Mesendoderm (in vitro differentiated cells): ENCODE measurements around the gene PIK3C2B.

Experiments used
- DNase-seq: peaks from one replicate; pipeline ENCODE4 v3.0.0; 2013
- H2AK5ac ChIP-seq: 2 replicates; pipeline ENCODE4 v1.6.1; 2013; ENCODE audit warnings: low read length, inconsistent platforms
- H2BK120ac ChIP-seq: 2 replicates; pipeline ENCODE4 v1.6.1; 2013; ENCODE audit warnings: low read depth, mild to moderate bottlenecking, low read length, moderate library complexity, mixed read lengths
- H2BK15ac ChIP-seq: replicated peaks from 2 replicates; pipeline ENCODE4 v1.6.1; 2013; ENCODE audit warnings: low read depth, mild to moderate bottlenecking, moderate library complexity
- H2BK5ac ChIP-seq: 2 replicates; pipeline ENCODE4 v1.6.1; 2013; ENCODE audit warnings: low read length, inconsistent platforms
- H3K18ac ChIP-seq: 2 replicates; pipeline ENCODE4 v1.6.1; 2013; ENCODE audit warnings: mild to moderate bottlenecking, low read length, mixed read lengths
- H3K23ac ChIP-seq: one replicate; pipeline ENCODE4 v1.6.1; 2013; ENCODE audit warnings: low read length
- H3K27ac ChIP-seq: 2 replicates; pipeline ENCODE4 v1.5.1; 2013; ENCODE audit warnings: low read depth, mild to moderate bottlenecking, inconsistent platforms, low read length, moderate library complexity
- H3K27me3 ChIP-seq: 2 replicates; pipeline ENCODE4 v1.6.1; 2013; ENCODE audit warnings: low read length, control low read depth, mild to moderate bottlenecking, inconsistent platforms; ENCODE audit not compliant: insufficient read depth, poor library complexity
- H3K36me3 ChIP-seq: 2 replicates; pipeline ENCODE4 v1.6.1; 2013; ENCODE audit warnings: low read length, inconsistent platforms; ENCODE audit not compliant: control insufficient read depth, insufficient read depth
- H3K4ac ChIP-seq: one replicate; pipeline ENCODE4 v1.6.1; 2013; ENCODE audit warnings: low read depth, mild to moderate bottlenecking, low read length, moderate library complexity
- H3K4me1 ChIP-seq: 2 replicates; pipeline ENCODE4 v1.6.1; 2013; ENCODE audit warnings: low read depth, low read length, inconsistent platforms; ENCODE audit not compliant: control insufficient read depth
- H3K4me2 ChIP-seq: 2 replicates; pipeline ENCODE4 v1.6.1; 2013; ENCODE audit warnings: low read length
- H3K4me3 ChIP-seq: 2 replicates; pipeline ENCODE4 v1.5.1; 2013; ENCODE audit warnings: mild to moderate bottlenecking, low read length
- H3K56ac ChIP-seq: one replicate; pipeline ENCODE4 v1.6.1; 2013; ENCODE audit warnings: low read length
- H3K79me1 ChIP-seq: 2 replicates; pipeline ENCODE4 v1.6.1; 2013; ENCODE audit warnings: low read length, inconsistent platforms
- H3K79me2 ChIP-seq: 2 replicates; pipeline ENCODE4 v1.6.1; 2013; ENCODE audit warnings: mild to moderate bottlenecking, low read length; ENCODE audit not compliant: control insufficient read depth, insufficient read depth
- H3K9ac ChIP-seq: 2 replicates; pipeline ENCODE4 v1.6.1; 2013; ENCODE audit warnings: low read length, inconsistent platforms
- H4K5ac ChIP-seq: one replicate; pipeline ENCODE4 v1.6.1; 2013; ENCODE audit warnings: low read length
- H4K8ac ChIP-seq: one replicate; pipeline ENCODE4 v1.6.1; 2013; ENCODE audit warnings: low read depth, mild to moderate bottlenecking, control low read depth, low read length, moderate library complexity
- WGBS: extraction: QIAGEN DNeasy Blood & Tissue Kit; methylation state at CpG from one replicate; pipeline ENCODE4 v1.1.7; 2013; ENCODE audit warnings: low lambda C conversion rate, missing lambda C conversion rate; ENCODE audit not compliant: insufficient coverage; ENCODE audit errors: extremely low coverage; 5-methylcytosine and 5-hydroxymethylcytosine counted together

The PIK3C2B gene

GRCh38 chr1:204446413-204447111 lies 48.0 kb downstream of the PIK3C2B start:
- Histone ChIP-seq H3K9ac (no peak overlapping the region), H3K27me3 (no peaks in the 10 kb centered on the region), H4K5ac (no peak overlapping the region), H3K4me1 (peaks cover 13% of the 10 kb centered on the region), H3K36me3 (peaks cover 3% of the 10 kb centered on the region), H3K79me2 (no peaks in the 10 kb centered on the region), H3K27ac (no peak overlapping the region), H3K56ac (no peak overlapping the region), H2BK15ac (no peak overlapping the region), H2BK120ac (no peak overlapping the region), H3K4ac (no peak overlapping the region), H3K18ac (no peak overlapping the region), H2AK5ac (no peak overlapping the region), H3K4me3 (no peak overlapping the region), H3K4me2 (no peak overlapping the region), H3K79me1 (no peaks in the 10 kb centered on the region), H2BK5ac (no peak overlapping the region), H3K23ac (no peak overlapping the region), H4K8ac (no peak overlapping the region)
- WGBS = no CpG with 5 or more reads among the region's 11 CpGs
- peak; percentile 90 for DNase-seq

- H3K4me2 ChIP-seq = no peak overlapping the region
- DNase-seq = peak; percentile 84
- H3K23ac ChIP-seq = no peak overlapping the region
- H3K27me3 ChIP-seq = no peaks in the 10 kb centered on the region
- H2BK15ac ChIP-seq = no peak overlapping the region
- no CpG with 5 or more reads among the region's 11 CpGs for WGBS
- H3K36me3 ChIP-seq = peaks cover 3% of the 10 kb centered on the region
- H4K5ac ChIP-seq = no peak overlapping the region
- no peaks in the 10 kb centered on the region for H3K79me1 ChIP-seq
- H3K4ac ChIP-seq = no peak overlapping the region
- no peak overlapping the region for H2AK5ac ChIP-seq
- no peak overlapping the region for H3K9ac ChIP-seq
- peaks cover 12% of the 10 kb centered on the region for H3K4me1 ChIP-seq
- H2BK120ac ChIP-seq = no peak overlapping the region
- no peak overlapping the region for H3K56ac ChIP-seq
- no peak overlapping the region for H2BK5ac ChIP-seq
- H3K27ac ChIP-seq = no peak overlapping the region
- no peak overlapping the region for H3K18ac ChIP-seq
- H3K79me2 ChIP-seq = no peaks in the 10 kb centered on the region
- H3K4me3 ChIP-seq = no peak overlapping the region
- no peak overlapping the region for H4K8ac ChIP-seq
Measured at GRCh38 chr1:204445860-204446412, 48.7 kb downstream of the PIK3C2B start.
